GM19193 (cell line): ENCODE data around the gene ELMOD2.

Experiments used
- POLR2A ChIP-seq: IDR thresholded peaks from 4 replicates; pipeline ENCODE4 v1.6.1; 2011; ENCODE audit not compliant: insufficient read depth, insufficient read length; ENCODE audit errors: extremely low read depth

ELMOD2 gene

DNA sequence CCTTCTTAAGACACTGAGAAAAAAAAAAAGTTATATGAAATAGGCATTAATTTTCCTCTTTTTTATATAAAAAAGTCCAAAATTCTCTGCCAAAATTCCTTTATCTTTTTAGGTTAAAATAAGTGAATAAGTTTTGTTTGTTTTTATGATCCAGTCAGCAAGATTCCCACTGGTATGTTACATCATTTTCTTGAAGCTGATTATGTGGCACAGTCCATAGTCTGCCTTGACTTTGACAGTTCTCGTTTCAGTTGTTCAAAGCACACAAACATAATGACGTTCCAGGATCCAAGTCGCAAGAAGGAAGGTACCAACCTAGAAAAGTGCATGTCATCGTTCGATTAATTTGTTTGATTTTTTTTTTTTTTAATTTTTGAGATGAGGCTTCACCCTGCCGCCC is 35.7 kb downstream of the ELMOD2 start:
- TF ChIP-seq POLR2A, result no peak

DNA sequence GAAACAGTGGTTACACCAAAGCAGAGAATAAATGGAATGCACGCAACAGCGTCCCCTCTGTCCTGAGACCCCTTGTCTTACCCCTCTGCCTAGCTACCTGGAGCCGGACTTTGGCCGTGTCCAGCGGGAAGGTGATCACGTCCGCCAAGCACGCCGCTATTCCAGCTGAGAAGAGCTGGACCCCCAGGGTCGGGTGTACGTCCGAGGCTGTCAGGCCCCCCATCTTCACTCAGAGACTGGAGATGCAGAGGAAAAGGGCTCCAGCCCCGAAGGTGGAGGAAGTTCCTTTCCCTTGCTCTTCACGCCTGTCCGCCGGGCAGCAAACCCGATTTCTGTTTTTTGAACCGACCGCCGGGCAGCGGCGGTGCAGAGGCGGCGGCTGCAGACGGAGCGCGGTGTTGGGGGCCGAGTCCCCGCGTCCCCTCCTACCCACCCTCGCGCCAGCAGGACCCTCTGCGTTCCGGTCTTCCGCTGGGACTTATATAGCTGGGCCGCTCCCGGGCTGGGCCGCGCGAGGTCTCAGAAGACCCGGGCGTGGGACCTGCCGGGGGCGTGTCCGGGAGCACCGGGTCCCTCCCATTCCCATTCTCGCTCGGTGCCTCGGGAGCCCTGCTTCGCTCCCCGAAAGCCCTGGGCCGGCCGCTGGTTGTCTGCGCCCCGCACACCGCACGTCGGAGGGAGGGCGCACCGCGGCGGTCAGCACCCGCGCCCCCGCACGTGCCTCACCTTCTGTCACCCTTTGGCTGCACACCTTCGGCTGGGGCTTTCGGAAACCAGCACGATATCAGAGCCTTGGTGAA is 44.7 kb downstream of the ELMOD2 start, which contains the start of gene UCP1:
TSS of gene UCP1 (minus strand) at position 455 of the 800 bp plus-strand sequence. CDS start at position 223, 232 bp downstream.
- no peak for TF ChIP-seq POLR2A

DNA sequence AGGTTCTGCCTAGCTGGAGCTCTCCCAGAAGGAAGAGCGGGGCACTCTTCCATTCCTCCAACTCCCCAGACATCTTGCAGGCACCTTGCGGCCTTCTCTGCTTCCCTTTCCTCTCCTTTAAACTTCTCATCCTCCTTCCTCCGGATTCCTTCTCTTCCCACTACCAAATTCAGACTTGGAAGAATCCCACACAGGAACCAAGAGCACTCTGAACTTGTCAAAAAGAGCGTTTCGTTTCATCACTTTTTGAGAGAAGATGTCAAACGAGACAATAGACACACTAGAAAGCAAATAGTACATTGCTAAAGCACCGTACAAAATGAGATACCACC is 45.3 kb downstream of the ELMOD2 start:
- no peak for TF ChIP-seq POLR2A

DNA sequence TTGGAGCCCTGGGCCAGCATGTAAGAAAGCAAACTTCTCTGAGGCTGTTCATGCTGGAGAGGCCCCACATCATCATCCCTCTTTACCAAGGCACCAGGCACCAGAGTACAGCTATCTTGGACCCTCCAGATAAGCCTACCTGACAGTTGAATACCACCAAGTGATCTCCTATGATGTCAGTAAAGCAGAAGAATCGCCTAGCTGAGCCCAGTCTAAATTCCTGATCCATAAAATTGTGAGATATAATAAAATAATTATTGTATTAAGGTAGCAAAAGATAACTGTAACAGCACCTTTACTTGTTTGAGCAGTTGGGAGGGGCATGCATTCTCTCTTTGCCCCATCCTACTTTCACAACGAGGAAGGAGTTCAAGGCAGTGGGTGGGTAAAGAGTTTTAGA is 47.7 kb downstream of the ELMOD2 start:
- TF ChIP-seq POLR2A, result no peak

DNA sequence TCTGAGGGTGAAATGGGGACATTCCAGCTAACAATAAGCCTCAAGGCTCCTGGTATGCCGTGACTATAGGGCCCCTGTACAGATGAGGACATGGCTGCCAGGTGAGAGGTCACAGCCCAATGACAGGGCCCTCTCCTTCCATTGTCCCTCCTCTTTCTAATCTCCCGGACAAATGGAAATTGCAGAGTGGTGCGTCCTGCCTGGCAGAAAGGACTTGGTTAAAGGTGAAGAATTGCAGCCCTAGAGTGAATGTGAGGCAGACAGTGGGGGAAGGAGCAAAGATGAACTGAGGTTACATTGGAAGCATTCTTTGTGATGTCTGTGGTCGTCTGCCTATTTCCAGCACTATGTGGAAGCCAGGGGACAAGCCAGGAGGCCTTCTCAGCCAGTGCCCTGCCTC is 51.5 kb downstream of the ELMOD2 start:
- TF ChIP-seq POLR2A, result no peak

DNA sequence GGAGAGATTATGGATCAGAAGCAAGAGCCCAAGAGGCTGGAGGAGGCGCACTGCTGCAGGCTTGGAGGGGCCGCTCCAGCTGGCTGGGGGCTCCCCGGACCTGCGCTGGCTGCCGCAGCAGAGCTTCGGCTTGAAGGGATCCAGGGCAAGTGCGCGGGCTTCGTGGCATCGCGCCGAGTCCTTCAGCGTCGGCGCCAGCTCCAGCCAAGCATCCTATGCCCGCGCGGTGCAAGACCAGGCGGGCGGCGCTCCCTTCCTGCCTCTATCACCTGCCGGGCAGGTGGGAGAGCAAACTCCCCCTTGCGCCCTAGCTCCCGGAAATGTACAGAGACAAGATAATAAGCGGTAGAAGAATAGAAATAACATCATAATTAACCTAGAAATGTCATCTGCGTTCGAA is 55.3 kb downstream of the ELMOD2 start:
- TF ChIP-seq POLR2A, result no peak

DNA sequence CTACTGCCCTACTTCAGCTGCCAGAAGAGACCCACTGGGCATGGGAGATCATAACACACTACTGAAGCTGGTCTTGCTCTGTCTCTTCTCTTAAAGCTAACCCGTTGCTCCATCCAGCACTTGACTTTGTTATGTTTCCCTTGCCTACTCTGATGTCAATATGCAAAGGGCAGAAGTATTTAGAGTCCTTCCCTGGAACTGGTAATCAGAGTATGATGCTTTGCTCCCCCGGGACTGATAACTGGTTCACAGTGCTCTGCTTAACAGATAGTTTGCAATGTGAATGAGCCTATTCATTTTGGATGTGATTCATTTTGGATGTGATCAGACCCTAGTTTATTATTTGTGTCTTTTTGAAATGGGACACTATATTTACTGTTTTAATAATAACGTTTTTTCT is 57.1 kb downstream of the ELMOD2 start:
- TF ChIP-seq POLR2A, result no peak

DNA sequence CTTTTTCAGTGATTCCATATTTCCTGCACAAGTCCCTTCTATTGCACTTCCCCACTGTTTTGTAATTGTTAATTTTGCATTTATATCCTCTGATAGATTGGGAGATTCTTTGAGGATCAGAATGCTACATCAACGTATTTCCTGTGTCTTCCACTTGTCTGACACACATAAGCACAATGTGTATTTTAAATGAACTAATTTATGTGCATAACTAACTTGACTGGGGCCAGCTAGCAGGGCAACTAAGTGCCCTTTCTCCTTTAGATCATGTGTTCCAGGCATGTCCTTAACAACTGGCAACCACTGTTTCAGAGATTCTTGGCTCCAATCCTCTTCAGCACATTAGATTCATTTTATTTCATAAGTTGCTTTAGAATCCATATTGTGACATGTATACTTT is 60.5 kb downstream of the ELMOD2 start:
- TF ChIP-seq POLR2A, result no peak

DNA sequence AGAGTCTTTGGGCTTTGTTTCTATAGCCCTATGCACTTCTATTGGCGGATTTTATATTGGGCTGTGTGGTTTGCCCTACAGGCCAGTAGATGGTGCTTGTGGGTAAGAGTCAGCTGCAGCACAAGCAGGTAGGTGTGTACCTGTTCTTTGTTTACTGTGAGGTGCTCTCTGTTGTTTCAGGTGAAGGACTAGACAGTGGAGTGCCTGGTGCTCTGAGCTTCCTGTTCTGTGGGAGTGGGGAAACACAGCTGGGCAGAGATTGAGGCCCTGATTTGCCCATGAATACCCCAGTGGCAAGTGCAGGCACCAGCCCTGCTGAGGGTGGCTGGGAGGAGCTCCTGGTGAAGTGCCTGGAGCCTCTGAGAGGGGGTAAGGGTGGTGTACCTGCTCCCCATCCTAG is 71.1 kb downstream of the ELMOD2 start:
- TF ChIP-seq POLR2A, result no peak

DNA sequence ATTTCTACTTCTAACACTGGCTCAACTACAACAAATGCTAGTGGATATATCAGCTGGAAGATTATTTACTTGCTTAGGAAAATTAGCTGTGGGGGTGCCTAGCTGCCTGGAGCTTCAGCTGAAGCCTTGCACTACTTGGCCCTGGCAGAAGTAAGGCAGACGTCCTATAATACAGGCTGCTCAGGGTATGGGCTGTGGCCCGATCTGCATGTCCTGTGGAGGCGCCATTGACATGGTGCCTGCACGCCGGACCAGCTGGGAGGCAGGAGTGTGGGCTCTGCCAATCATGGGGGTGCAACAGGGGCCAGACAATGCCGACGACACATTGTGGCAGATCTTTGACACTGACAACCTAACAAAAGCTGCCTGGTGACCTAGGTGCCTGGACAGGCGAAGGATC is 76.4 kb downstream of the ELMOD2 start:
- no peak for TF ChIP-seq POLR2A

DNA sequence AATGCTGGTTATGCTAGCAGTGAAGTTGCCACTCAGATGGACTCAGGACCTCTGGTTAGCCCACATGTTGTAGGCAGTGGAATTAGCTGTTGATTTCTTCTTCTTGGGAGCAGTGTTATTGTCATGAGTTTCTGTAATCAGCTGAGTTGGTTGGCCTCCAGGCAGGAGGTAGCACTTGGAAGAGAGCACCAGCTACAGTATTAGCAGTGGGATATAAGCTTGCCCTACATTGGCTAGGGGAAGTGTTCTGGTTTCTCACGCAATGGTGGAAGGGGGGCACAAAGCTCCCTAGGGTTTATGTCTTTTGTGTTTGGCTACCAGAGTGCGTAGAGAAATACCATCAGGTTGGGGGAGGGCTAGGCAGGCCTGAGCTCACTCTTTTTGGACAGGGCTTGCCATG is 78.7 kb downstream of the ELMOD2 start:
- TF ChIP-seq POLR2A, result no peak

DNA sequence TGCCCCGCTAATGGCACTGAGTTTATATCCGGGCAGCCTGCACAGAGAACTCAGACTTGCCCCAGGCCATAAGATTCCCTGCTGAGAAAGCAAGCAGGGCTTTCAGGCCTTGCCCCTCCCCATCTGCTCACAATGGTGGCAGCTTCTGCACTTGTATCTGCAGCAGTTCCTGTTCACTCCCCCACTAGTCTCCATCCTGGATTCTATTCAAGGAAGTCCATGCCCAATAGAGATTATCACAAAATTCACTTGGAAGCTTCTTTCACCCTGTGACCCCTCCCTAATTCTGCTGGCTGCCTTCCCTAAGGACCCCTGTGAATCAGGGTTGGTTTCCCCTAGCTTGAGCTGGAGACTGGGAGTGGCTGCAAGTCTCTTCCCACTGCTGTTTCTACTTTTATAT is 79.3 kb downstream of the ELMOD2 start:
- TF ChIP-seq POLR2A, result no peak
